GM18508 (cell line): Measurements from ENCODE around the gene IL13RA1.
"Not testable (repeated sequence)": the region's sequence is repeated elsewhere in the genome, so short reads cannot be mapped to it uniquely, and the experiment has no call there.

Source experiments
- ATAC-seq: cut with Tn5 transposase; IDR thresholded peaks from one replicate; pipeline ENCODE4 v1.9.1; 2021; ENCODE audit warnings: moderate number of reproducible peaks; ENCODE audit not compliant: insufficient read depth, unreplicated experiment

The IL13RA1 gene

DNA sequence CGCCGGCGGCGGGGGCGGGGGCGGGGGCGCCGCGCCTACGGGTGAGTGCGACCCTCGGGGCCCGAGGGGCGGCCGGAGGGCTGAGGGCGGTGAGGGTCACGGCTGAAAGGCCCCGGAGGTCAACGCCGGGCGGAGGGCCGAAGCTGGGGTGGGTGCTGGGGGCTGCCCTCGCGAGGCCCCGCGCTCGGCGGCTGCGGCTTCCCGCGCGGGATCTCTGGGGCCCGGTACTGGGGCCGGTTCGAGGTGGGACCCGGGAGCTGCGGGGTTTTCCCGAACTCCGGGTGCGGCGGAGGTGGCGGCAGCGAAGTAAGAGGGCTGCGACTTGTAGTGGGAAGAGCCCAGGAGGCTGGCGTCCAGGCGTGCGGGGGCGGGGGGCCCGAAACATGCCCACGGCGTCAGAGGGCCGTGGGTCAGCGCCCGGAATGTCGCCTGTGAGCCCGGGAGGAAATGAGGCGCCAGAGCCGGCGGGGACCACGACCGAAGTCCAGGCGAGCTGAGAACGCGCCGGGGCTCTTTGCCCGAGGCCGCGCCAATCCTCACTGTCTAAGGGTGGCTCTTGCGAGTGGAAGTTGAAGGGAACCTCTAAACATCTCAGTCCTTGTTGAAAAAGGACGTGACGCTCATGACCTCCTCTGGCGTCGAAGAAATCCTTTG lies 407 bp downstream of the IL13RA1 start:
- ATAC-seq: no peak

DNA sequence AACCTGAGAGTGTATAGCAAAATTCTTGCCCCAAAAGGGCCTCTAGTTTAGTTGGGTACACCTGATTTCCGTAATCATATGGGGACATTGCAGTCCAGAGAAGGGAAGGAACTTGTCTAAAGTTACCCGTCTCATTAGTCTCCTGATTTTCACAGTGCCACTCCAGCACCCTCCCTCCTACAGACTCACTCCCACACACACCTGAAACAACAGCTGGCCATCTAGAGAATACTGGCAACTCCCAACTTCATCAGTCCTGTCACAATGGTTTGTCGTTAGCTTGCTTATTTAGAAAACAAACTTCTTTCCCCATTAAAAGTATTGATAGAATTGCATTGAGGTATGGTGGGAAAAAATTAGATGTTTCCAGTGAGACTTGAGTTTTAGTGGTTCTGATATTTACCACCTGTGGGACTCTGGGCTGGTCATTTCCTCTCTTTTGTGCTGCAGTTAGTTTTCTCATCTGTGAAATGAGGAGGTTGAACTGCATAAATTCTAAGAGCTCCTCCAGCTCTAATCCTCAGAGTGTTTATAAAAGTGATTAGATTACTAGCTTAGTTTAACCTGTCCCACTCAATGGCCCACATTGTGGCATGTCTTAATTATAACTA lies 1.7 kb downstream of the IL13RA1 start:
- no peak for ATAC-seq

DNA sequence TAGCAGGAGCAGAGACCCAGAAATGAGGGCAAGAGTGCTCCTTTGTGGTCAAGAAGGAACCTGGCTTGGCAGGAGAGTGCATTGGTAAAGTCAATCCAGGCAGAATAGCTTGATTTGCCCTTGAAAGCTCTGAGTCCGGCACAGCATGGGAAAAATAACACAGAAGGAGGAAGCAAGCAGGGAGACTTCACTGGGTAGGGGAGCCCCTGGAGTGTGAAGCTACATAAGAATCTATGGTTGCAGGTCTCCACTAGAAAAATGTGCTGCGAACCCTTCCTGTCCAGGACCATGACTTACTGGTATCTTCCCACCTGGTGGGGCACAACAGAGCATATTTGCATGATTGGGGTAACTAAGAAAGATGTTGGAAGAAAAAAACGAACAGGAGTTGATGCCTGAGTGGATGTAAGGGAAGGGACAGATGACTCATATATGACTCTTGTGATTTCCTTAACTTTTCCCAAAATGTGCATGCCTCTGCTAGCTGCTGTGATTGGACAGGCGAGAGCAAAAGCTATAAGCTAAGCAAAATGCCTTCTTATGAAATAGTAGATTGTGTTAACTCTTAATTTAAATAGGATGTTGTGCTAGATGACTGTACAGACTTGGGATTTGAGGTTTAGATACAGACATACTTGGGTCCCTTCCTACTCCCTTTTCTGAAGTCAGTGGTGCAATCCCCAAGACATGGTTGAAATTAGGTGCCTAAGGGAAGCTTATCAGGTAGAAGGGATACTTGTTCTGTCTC lies 3.3 kb downstream of the IL13RA1 start:
- ATAC-seq: no peak

DNA sequence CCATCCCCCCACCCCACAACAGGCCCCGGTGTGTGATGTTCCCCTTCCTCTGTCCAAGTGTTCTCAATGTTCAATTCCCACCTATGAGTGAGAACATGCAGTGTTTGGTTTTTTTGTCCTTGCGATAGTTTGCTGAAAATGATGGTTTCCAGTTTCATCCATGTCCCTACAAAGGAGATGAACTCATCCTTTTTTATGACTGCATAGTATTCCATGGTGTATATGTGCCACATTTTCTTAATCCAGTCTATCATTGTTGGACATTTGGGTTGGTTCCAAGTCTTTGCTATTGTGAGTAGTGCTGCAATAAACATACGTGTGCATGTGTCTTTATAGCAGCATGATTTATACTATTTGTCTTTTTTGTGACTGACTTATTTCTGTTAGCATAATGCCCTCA lies 5.1 kb downstream of the IL13RA1 start:
- not testable (repeated sequence) for ATAC-seq

DNA sequence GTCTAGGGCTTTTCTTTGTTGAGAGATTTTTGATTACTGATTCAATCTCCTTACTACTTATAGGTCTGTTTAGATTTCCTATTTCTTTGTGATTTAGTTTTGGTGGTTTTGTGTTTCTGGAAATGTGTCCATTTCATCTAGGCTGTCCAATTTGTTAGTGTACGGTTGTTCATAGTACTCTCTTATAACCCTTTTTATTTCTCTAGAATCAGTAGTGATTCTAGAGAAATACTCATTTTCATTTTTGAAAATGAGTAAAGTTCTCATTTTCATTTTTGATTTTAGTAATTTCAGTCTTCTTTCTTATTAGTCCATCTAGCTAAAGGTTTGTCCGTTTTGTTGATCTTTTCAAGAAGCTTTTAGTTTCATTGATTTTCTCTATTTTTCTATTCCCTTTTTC lies 7.5 kb downstream of the IL13RA1 start:
- ATAC-seq: peak; percentile 47

DNA sequence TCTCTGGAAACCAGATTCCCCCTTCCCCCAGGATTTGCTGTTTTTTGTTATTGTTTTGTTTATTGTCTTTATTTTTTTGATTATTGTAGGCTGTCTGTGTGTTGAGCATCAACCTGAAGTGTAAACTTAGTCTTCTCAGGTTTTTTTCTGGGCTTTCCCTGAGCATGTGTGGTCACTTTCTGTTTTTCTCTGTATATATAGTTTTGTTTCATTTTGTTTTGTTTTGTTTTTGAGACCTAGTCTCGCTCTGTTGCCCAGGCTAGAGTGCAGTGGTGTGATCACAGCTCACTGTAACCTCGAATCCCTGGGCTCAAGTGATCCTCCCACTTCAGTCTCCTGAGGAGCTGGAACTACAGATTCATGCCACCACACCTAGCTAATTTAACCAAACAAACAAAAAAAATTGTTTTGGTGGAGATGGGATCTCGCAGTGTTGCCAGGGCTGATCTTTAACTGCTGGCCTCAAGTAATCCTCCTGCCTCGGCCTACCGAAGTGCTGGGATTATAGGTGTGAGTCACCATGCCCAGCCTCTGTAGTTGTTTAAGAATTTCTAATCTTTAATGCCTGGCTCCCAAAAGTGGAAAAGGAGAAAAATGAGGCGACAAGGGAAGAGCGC lies 9.1 kb downstream of the IL13RA1 start:
- ATAC-seq: peak; percentile 72

DNA sequence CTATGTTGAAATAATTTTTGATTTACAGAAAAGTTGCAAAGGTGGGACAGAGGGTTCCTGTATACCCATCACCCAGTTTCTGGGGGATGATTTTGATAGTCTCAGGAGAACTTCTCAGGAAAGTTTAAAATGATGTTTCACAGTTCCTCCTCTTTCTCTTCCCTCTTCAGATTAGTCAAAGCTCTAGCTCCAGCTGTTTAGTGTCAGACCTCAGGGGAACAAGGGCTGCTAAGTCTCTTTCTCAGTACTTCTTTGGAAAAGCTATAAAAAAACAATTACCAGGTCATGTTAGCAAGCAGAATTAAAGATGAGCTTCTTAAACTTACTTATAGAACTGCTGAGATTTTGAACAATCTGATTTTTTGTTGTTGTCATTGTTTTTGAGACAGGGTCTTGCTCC lies 12.2 kb downstream of the IL13RA1 start:
- ATAC-seq: no peak

DNA sequence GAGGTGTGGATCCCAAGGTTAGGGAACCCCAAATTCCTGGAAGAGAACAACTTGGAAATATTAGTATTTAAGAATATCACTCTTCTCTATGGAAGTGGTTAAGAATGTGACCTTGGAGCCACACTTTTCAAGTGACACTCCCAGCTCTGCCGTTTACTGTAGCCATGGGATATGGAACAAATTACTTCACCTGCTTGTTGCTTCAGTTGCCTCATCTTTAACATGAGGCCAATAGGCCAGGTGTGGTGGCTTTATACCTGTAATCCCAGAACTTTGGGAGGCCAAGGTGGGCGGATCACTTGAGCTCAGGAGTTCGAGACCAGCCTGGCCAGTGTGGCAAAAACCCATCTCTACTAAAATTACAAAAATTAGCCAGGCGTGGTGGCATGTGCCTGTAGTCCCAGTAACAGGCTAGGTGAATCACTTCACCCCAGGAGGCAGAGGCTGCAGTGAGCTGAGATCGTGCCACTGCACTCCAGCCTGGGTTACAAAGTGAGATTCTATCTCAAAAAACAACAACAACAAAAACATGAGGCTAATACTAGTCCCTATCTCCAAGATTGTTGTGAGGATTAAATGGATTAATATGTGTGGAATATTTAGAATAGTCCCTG lies 13.0 kb downstream of the IL13RA1 start:
- no peak for ATAC-seq

DNA sequence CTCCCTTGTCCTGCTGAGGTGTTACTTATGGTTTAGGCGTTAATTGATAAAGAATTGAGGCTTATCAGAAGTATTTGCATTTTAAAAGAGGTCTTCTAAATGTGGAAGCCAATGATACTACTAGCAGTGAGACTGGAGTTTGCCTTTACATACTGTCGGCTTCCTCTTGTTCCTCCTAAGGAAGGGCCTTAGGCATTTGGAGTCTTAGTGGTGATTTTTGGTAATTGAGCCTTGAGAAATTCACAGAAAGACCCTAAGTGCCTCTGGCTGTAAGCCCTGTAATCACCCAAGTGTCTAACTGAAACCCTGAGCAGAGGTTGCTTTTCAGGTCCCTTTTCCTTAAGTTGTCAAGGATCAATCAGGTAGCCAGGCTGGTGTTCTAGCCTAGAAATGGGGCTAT lies 14.8 kb downstream of the IL13RA1 start:
- no peak for ATAC-seq

DNA sequence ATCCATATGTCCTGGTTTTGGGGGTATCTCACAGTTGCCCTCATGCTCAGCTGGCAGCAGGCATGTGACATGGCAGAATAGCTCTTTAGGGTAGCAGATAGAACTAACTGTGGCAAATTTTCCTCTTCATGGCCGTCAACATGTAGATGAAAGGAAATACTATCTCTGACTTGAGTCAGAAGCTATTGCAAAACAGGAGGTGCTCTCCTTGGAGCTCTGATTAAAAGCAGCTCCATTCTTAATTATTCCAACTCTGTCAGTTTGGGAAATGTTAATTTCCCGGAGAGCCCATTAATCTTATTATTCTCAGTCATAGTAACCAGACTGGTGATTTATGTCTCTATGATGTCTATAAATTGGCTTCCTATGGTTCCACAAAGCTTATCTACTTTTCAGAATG lies 18.2 kb downstream of the IL13RA1 start:
- ATAC-seq: no peak

DNA sequence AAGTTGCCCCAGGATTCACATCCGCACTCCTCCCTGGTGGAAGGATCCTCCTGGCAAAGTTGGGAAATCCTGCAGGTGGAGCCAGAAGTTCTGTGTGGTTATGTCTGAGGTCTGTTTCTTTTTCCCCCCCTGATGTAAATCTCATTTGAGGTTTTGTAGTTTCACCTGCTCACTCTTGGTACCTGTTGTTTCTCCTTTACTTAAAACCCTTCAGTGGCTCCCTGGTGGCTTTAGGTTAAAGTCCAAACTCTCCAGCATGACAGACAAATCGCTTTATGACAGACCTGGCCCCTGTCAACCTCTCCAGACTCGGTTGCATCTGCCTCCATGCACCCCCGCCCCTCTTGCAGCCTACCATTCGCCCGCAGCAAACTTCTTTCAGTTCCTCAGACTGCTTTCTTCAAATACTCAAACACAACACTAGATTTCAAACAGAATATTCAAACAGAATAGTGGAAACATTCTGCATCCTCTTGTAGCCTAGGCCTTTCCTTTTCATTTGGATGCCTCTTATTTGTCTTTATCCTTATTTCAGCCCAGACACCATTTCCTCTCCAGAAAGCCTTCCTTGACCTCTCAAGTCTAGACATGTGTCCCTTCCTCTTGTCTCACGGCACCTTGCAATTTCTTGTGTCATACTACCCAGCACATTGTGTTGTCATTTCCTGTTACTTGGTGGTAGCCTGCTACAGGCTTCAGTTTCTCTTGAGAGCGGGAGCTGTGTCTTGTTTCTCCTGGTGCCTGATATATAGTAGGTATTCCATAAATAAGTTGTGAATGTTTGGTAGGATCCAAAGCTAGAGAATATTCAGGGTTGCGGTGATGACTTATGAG lies 24.8 kb downstream of the IL13RA1 start:
- ATAC-seq: peak; percentile 71

DNA sequence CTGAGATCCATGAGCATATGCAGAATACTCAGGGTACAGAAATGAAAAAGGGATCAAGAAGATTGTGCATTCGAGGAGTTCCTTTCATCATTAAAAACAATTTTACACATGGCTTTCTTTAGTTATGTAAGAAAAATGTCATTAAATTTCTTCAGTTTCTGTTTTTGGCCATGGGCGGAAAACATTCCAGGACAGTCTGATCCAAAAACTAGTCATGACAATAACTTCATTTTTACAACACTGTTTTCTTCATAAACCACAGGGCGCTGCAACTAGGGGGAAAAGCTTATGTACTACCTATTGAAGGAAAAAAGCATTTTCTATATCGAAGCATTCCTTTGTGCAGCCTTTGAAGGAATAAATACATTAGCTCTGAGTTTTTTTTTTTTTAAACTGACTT lies 28.2 kb downstream of the IL13RA1 start:
- no peak for ATAC-seq

DNA sequence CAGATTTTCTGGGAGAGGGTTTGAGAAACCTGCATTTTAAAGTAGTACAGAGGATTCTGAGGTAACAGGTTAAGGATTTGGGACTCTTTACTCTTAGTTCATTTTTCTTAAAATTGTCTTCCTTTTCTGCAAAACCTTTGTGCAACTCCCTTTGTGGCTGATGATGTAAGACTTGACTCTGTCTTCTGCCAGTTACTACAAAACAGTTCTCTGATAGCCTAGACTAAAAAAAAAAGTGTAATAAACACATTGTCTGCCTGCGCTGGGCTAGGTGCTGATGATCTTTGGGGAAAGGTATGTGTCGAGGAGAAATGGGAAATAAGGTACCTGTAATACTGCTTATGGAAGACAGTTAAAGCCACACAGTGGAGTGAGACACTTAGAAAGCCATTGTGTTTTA lies 28.7 kb downstream of the IL13RA1 start:
- ATAC-seq: no peak

DNA sequence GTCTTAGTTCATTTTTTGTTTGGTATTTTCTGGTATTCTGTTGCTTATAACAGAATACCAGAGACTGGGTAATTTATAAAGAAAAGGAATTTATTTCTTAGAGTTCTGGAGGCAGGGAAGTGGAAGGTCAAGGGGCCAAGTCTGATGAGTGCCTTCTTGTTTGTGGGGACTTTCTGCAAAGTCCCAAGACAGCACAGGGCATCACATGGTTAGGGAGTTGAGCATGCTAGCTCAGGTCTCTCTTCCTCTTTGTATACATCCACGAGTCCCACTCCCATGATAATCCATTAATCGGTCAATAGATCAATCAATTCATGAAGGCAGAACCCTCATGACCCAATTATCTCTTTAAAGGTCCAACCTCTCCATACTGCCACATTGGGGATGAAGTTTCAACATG lies 31.1 kb downstream of the IL13RA1 start:
- no peak for ATAC-seq

DNA sequence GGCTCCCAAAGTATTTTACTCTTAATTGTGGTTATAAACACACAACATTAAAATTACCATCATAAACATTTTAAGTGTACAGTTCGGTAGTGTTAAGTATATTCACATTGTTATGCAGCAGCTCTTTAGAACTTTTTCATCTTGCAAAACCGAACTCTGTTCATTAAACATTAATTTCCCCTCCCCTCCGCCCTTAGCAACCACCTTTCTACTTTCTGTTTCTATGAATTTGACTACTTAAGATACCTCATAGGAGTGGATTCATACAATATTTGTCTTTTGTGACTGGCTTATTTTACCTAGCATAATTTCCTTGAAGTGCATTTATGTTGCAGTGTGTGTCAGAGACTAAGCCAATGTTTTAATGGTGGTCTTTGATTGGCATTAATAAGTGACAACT lies 32.6 kb downstream of the IL13RA1 start:
- ATAC-seq: no peak

DNA sequence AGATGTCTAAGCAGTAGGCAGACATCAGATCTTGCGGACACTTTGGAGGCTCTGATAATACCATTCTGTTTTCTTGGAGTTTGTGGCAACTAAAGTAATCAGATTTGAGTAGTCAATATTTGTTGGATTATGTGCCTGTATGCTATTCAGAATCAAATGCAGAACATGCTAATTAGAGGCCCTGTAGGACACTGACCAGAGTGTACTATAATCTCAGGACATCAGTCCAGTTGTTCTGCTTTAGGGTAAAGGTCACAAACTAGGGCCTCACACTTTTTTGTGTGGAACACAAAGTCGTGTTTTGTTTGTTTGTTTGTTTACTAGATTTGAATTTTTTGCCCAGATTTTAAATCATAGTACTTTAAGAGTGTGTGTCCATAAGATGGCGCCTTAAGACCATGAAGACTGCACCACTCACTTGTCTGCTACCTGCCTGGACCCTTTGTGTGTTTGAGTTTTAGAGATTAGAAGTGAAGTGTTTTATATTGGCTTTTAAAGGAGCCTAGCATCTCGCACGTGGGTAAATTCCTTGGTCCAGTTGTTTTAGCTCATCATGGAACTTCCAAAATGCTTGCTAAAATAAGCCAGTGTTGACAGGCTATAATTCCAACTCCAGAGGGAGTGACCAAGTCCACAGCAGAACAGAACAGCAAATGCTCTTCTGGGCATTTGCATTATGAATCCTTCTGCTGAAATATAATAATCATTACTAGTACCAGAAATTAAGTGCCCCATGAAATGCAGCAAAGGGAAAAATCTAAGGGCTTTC lies 34.7 kb downstream of the IL13RA1 start:
- ATAC-seq: no peak

DNA sequence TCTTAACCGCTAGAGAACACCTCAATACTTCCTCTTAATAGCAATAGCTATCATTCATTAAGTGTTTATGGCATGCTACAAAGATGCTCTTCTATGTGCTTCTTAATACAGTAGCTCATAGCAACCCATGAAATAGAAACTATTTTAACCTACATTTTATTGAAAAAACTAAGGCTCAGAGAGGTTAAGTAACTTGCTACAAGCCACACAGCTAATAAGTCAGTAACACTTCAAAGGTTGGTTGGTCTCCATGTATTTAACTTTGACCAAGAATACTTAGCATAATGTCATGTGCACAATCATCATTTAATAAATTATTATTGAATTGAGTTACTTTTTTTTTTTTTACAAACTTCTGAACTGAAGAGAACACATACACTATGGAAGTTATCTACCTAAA lies 36.1 kb downstream of the IL13RA1 start:
- no peak for ATAC-seq

DNA sequence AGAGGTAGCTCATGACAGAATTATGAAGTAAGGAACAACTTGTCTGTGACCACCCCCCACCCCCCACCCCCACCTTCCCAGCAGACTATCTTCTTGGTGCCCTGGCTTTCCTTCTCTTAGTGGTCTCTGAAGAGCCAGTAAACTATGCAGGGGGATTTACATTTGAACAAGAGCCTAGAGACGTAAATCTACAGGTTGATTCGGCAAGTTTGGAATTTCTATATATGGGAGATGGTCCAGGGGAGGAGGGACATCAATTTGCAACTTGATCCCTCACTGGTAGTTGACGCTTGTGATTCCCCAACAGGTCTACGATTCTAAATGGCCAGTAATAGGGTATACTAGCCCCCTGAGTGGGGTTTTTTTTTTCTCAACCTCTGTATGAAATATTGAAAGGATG lies 36.7 kb downstream of the IL13RA1 start:
- no peak for ATAC-seq

DNA sequence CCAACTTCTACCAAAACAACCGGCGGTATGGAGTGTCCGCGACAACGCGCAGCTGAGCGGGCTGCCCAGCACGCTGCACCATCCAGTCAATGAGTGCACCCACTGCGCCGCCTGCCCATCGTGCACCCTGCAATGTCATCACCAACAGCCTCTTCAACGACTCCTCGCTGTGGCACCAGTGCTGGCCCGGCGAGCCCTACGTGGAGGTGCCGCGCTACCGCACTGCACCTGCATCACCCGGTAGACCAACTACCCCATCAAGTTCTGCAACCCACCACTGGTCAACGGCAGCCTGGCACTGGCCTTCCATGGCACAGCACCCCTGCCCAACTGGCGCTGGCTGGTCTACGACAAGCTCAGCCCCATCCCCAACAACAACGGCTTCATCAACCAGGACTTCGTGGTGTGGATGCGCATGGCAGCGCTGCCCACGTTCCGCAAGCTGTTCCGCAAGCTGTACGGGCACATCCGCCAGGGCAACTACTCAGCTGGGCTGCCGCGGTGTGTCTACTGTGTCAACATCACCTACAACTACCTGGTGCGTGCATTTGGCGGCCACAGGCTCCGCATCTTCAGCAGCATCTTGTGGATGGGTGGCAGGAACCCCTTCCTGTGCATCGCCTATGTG lies 42.8 kb downstream of the IL13RA1 start:
- ATAC-seq: no peak
